HCT116 (cell line): ENCODE measurements around the gene RBM33. TPM values are rescaled to one million over a fixed set of nuclear protein-coding genes. Genes with fewer than 3 reads are reported as not detected.
"Not testable (repeated sequence)": the region's sequence is repeated elsewhere in the genome, so short reads cannot be mapped to it uniquely, and the experiment has no call there.

Experiments
- ATAC-seq: fragments of 200-7000 bp; cut with Tn5 transposase; 2 replicates; pipeline ENCODE4 v1.9.1; 2020; ENCODE audit warnings: mild to moderate bottlenecking, moderate library complexity
- BruUV-seq: library from RNA; stranded (reverse); fragments of 400-500 nt; replicated peaks from 2 replicates; lab custom pipeline; 2021; lab: Mats Ljungman, UMichigan
- CTCF ChIA-PET: fragments of 300-600 bp; sonication (Branson Sonifier 250); formaldehyde crosslinking; loops from one replicate; lab custom pipeline; 2021; ENCODE audit warnings: antibody characterized with exemption; lab: Charles Lee
- POLR2A ChIA-PET: fragments of 300-600, 350-600 bp; sonication (Branson Sonifier 250); formaldehyde crosslinking; loops from one replicate; lab custom pipeline; 2021; ENCODE audit warnings: antibody characterized with exemption; lab: Charles Lee
- RAD21 ChIA-PET, 2 experiments: fragments of 300-600 bp; sonication (Branson Sonifier 250); formaldehyde crosslinking; loops; one replicate each; lab custom pipeline; 2023; ENCODE audit warnings: low total read pairs in 2 of 2; ENCODE audit not compliant: uncharacterized antibody in 2 of 2, unreplicated experiment in 2 of 2, low non-redundant PET in 1 of 2; lab: Charles Lee
- DNase-seq: peaks from one replicate; pipeline ENCODE4 v3.0.0-alpha.2; 2010; ENCODE audit warnings: low read depth, low spot score
- H2AFZ ChIP-seq: fragments of 200-600 bp; shearing (Covaris generic), sonication (generic); 2 replicates; pipeline ENCODE4 v1.6.1; 2017; ENCODE audit warnings: low read depth, mixed run types, mixed read lengths, antibody characterized with exemption, low read length; ENCODE audit not compliant: poor library complexity, severe bottlenecking
- H3K27ac ChIP-seq: 2 replicates; pipeline ENCODE4 v1.5.1; 2012; ENCODE audit warnings: low read depth, low read length
- H3K27me3 ChIP-seq: fragments of 200-600 bp; sonication (generic); 2 replicates; pipeline ENCODE4 v1.6.1; 2016; ENCODE audit warnings: mixed run types, low read length, mixed read lengths; ENCODE audit not compliant: insufficient read depth
- H3K36me3 ChIP-seq, 2 experiments: fragments of 200-500 bp in 1 of 2; fragments of 200-600 bp in 1 of 2; sonication (Bioruptor generic) in 1 of 2; sonication (generic) in 1 of 2; 2 replicates each; pipeline versions ENCODE4 v1.5.1 to v1.6.1; 2014 to 2016; ENCODE audit warnings: low read length in 2 of 2, inconsistent platforms in 1 of 2, mixed read lengths in 1 of 2, mixed run types in 1 of 2; ENCODE audit not compliant: insufficient read depth in 2 of 2, control insufficient read depth in 1 of 2
- H3K4me1 ChIP-seq, 2 experiments: fragments of 200-600 bp in 1 of 2; sonication (generic) in 1 of 2; 2 replicates each; pipeline versions ENCODE4 v1.5.1 to v1.6.1; 2012 to 2017; ENCODE audit warnings: low read length in 2 of 2, inconsistent platforms in 1 of 2, mild to moderate bottlenecking in 1 of 2, mixed read lengths in 1 of 2, mixed run types in 1 of 2, moderate library complexity in 1 of 2; ENCODE audit not compliant: insufficient read depth in 2 of 2, control insufficient read depth in 1 of 2
- H3K4me2 ChIP-seq: fragments of 200-600 bp; sonication (generic); 2 replicates; pipeline ENCODE4 v1.6.1; 2017; ENCODE audit warnings: mixed run types, low read length, mixed read lengths
- H3K4me3 ChIP-seq, 2 experiments: fragments of 200-600 bp in 1 of 2; sonication (generic) in 1 of 2; replicated peaks in 1 of 2; 2 replicates each; pipeline ENCODE4 v1.5.1; 2011 to 2016; ENCODE audit warnings: low read length in 2 of 2, control low read depth in 1 of 2, low read depth in 1 of 2, mild to moderate bottlenecking in 1 of 2, mixed read lengths in 1 of 2, mixed run types in 1 of 2
- H3K79me2 ChIP-seq: fragments of 200-600 bp; sonication (generic); 2 replicates; pipeline ENCODE4 v1.6.1; 2017; ENCODE audit warnings: mild to moderate bottlenecking, mixed run types, low read length, moderate library complexity, mixed read lengths; ENCODE audit not compliant: insufficient read depth
- H3K9ac ChIP-seq: fragments of 200-600 bp; sonication (generic); 2 replicates; pipeline ENCODE4 v1.6.1; 2016; ENCODE audit warnings: low read length, mixed read lengths
- H3K9me2 ChIP-seq: fragments of 200-600 bp; sonication (generic), shearing (Covaris generic); 2 replicates; pipeline ENCODE4 v1.6.1; 2017; ENCODE audit warnings: mixed run types, mild to moderate bottlenecking, moderate library complexity; ENCODE audit not compliant: insufficient read depth
- H3K9me3 ChIP-seq, 2 experiments: fragments of 200-500 bp in 1 of 2; fragments of 200-600 bp in 1 of 2; sonication (Bioruptor generic) in 1 of 2; sonication (generic) in 1 of 2; 2 replicates each; pipeline ENCODE4 v1.6.1; 2014 to 2017; ENCODE audit warnings: low read length in 2 of 2, mixed read lengths in 2 of 2, inconsistent platforms in 1 of 2, low read depth in 1 of 2, mild to moderate bottlenecking in 1 of 2, mixed run types in 1 of 2, moderate library complexity in 1 of 2; ENCODE audit not compliant: control insufficient read depth in 1 of 2, insufficient read depth in 1 of 2
- H4K20me1 ChIP-seq: fragments of 200-600 bp; sonication (generic), shearing (Covaris generic); 2 replicates; pipeline ENCODE4 v1.6.1; 2017; ENCODE audit warnings: mixed run types, mild to moderate bottlenecking, moderate library complexity; ENCODE audit not compliant: insufficient read depth
- intact Hi-C: fragments of 100-400 bp; cut with micrococcal nuclease; formaldehyde crosslinking; loops from 2 replicates; pipeline ENCODE4 v1.10.0; 2022
- total RNA-seq: library from RNA; stranded (reverse); gene quantifications from one replicate; pipeline ENCODE4 v1.2.1, GENCODE V29; 2021; ENCODE audit not compliant: unreplicated experiment

RBM33 gene
- total RNA-seq, 1 experiment from 2014 or later, result 64.3 TPM

- H3K9ac ChIP-seq, DNase-seq, H3K36me3 ChIP-seq, H3K4me2 ChIP-seq, H3K9me2 ChIP-seq, H3K4me1 ChIP-seq, BruUV-seq, RAD21 ChIA-PET, H3K27me3 ChIP-seq, POLR2A ChIA-PET, ATAC-seq, CTCF ChIA-PET, intact Hi-C loops, H3K27ac ChIP-seq, H3K4me3 ChIP-seq, H2AFZ ChIP-seq, H4K20me1 ChIP-seq, H3K9me3 ChIP-seq: not testable (repeated sequence)
- H3K79me2 ChIP-seq, result peaks cover 55% of the 10 kb centered on the region
Observed at GRCh38 chr7:155686620-155687324, 42.3 kb downstream of the RBM33 start.

DNA sequence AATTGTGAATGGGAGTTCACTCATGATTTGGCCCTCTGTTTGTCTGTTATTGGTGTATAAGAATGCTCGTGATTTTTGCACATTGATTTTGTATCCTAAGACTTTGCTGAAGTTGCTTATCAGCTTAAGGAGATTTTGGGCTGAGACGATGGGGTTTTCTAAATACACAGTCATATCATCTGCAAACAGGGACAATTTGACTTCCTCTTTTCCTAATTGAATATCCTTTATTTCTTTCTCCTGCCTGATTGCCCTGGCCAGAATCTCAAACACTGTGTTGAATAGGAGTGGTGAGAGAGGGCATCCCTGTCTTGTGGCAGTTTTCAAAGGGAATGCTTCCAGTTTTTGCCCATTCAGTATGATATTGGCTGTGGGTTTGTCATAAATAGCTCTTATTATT is 43.8 kb downstream of the RBM33 start:
- POLR2A ChIA-PET, ATAC-seq, H3K9ac ChIP-seq, RAD21 ChIA-PET, H2AFZ ChIP-seq, DNase-seq, H3K4me1 ChIP-seq, H3K27ac ChIP-seq, intact Hi-C loops, H3K27me3 ChIP-seq, H3K9me3 ChIP-seq, CTCF ChIA-PET, H3K4me3 ChIP-seq, H3K9me2 ChIP-seq, H3K4me2 ChIP-seq, H3K36me3 ChIP-seq, BruUV-seq: not testable (repeated sequence)
- Histone ChIP-seq H4K20me1 (peaks cover 11% of the 10 kb centered on the region), H3K79me2 (peaks cover 54% of the 10 kb centered on the region)

- POLR2A ChIA-PET, RAD21 ChIA-PET, H3K9me2 ChIP-seq, ATAC-seq, H3K27me3 ChIP-seq, H3K4me2 ChIP-seq, H3K36me3 ChIP-seq, H3K9me3 ChIP-seq, H3K9ac ChIP-seq, H3K4me1 ChIP-seq, H2AFZ ChIP-seq, H3K4me3 ChIP-seq, H3K27ac ChIP-seq, intact Hi-C loops, BruUV-seq, DNase-seq, CTCF ChIA-PET: not testable (repeated sequence)
- H4K20me1 ChIP-seq, result peaks cover 20% of the 10 kb centered on the region
- peaks cover 54% of the 10 kb centered on the region for H3K79me2 ChIP-seq
Observed at GRCh38 chr7:155690655-155691054, 46.2 kb downstream of the RBM33 start.
